H9 (cell line): Measurements from ENCODE around the gene SULT1A1. TPM values are rescaled to one million over a fixed set of nuclear protein-coding genes. Genes with fewer than 3 reads are reported as not detected.

Experiments used
- DNase-seq: peaks from one replicate; pipeline ENCODE4 v3.0.0-alpha.2; 2017
- H2AFZ ChIP-seq: one replicate; pipeline ENCODE4 v1.6.1; 2013; ENCODE audit warnings: mild to moderate bottlenecking, low read length, control low read depth, moderate library complexity
- H2AK5ac ChIP-seq: 2 replicates; pipeline ENCODE4 v1.6.1; 2013; ENCODE audit warnings: low read length, control low read depth, mixed read lengths; ENCODE audit not compliant: insufficient read length
- H2BK120ac ChIP-seq: one replicate; pipeline ENCODE4 v1.6.1; 2013; ENCODE audit warnings: low read depth, mild to moderate bottlenecking, low read length, control low read depth, inconsistent platforms; ENCODE audit not compliant: poor library complexity, severe bottlenecking
- H2BK12ac ChIP-seq: 2 replicates; pipeline ENCODE4 v1.6.1; 2013; ENCODE audit warnings: low read length, control low read depth, mixed read lengths, low read depth; ENCODE audit not compliant: insufficient read length
- H2BK15ac ChIP-seq: 2 replicates; pipeline ENCODE4 v1.6.1; 2013; ENCODE audit warnings: low read depth, low read length, control low read depth
- H2BK20ac ChIP-seq: one replicate; pipeline ENCODE4 v1.6.1; 2013; ENCODE audit warnings: low read depth, mild to moderate bottlenecking, low read length, control low read depth, inconsistent platforms; ENCODE audit not compliant: poor library complexity, severe bottlenecking
- H2BK5ac ChIP-seq: 2 replicates; pipeline ENCODE4 v1.6.1; 2013; ENCODE audit warnings: low read length, control low read depth, mixed read lengths; ENCODE audit not compliant: insufficient read length
- H3K14ac ChIP-seq: 2 replicates; pipeline ENCODE4 v1.6.1; 2013; ENCODE audit warnings: low read length, control low read depth; ENCODE audit not compliant: insufficient read depth
- H3K18ac ChIP-seq: 2 replicates; pipeline ENCODE4 v1.6.1; 2013; ENCODE audit warnings: low read depth, mild to moderate bottlenecking, mixed read lengths, low read length, control low read depth; ENCODE audit not compliant: insufficient read length
- H3K23ac ChIP-seq: 2 replicates; pipeline ENCODE4 v1.6.1; 2013; ENCODE audit warnings: low read length, control low read depth, mixed read lengths, low read depth; ENCODE audit not compliant: insufficient read length
- H3K23me2 ChIP-seq: 2 replicates; pipeline ENCODE4 v1.6.1; 2013; ENCODE audit warnings: low read depth, mild to moderate bottlenecking, mixed read lengths, low read length, control low read depth; ENCODE audit not compliant: insufficient read length, poor library complexity, severe bottlenecking
- H3K27ac ChIP-seq: 2 replicates; pipeline ENCODE4 v1.5.1; 2013; ENCODE audit warnings: low read length, control low read depth, mixed read lengths, low read depth; ENCODE audit not compliant: insufficient read length
- H3K27me3 ChIP-seq: 2 replicates; pipeline ENCODE4 v1.6.1; 2013; ENCODE audit warnings: low read length, control low read depth, inconsistent platforms; ENCODE audit not compliant: insufficient read depth
- H3K4ac ChIP-seq: 2 replicates; pipeline ENCODE4 v1.6.1; 2013; ENCODE audit warnings: low read depth, mild to moderate bottlenecking, control low read depth, inconsistent platforms, low read length, moderate library complexity
- H3K4me1 ChIP-seq: 2 replicates; pipeline ENCODE4 v1.6.1; 2013; ENCODE audit warnings: low read length, control low read depth, inconsistent platforms; ENCODE audit not compliant: insufficient read depth
- H3K4me2 ChIP-seq: 2 replicates; pipeline ENCODE4 v1.6.1; 2013; ENCODE audit warnings: low read length, control low read depth, mixed read lengths; ENCODE audit not compliant: insufficient read length, insufficient read depth
- H3K56ac ChIP-seq: 2 replicates; pipeline ENCODE4 v1.6.1; 2013; ENCODE audit warnings: low read depth, mild to moderate bottlenecking, mixed read lengths, low read length, control low read depth; ENCODE audit not compliant: insufficient read length
- H3K79me1 ChIP-seq: 2 replicates; pipeline ENCODE4 v1.6.1; 2013; ENCODE audit warnings: low read depth, mild to moderate bottlenecking, moderate library complexity, low read length, control low read depth, inconsistent platforms; ENCODE audit not compliant: insufficient read depth, poor library complexity, severe bottlenecking
- H3K79me2 ChIP-seq: 2 replicates; pipeline ENCODE4 v1.6.1; 2013; ENCODE audit warnings: low read length, control low read depth, inconsistent platforms; ENCODE audit not compliant: insufficient read depth
- H3K9ac ChIP-seq: 2 replicates; pipeline ENCODE4 v1.6.1; 2013; ENCODE audit warnings: low read length, control low read depth, mixed read lengths; ENCODE audit not compliant: insufficient read length; ENCODE audit errors: extremely low read depth
- H3K9me3 ChIP-seq: one replicate; pipeline ENCODE4 v1.6.1; 2013; ENCODE audit warnings: low read depth, low read length, inconsistent platforms; ENCODE audit not compliant: control insufficient read depth
- H3T11ph ChIP-seq: one replicate; pipeline ENCODE4 v1.6.1; 2013; ENCODE audit warnings: mild to moderate bottlenecking, low read length, control low read depth, inconsistent platforms
- H4K20me1 ChIP-seq: one replicate; pipeline ENCODE4 v1.6.1; 2013; ENCODE audit not compliant: control insufficient read depth, insufficient read length, insufficient read depth
- H4K5ac ChIP-seq: 2 replicates; pipeline ENCODE4 v1.6.1; 2013; ENCODE audit warnings: low read depth, mild to moderate bottlenecking, mixed read lengths, low read length, control low read depth; ENCODE audit not compliant: insufficient read length
- H4K8ac ChIP-seq: replicated peaks from 2 replicates; pipeline ENCODE4 v1.6.1; 2013; ENCODE audit warnings: low read length, control low read depth, mixed read lengths, low read depth; ENCODE audit not compliant: insufficient read length
- H4K91ac ChIP-seq: 2 replicates; pipeline ENCODE4 v1.6.1; 2013; ENCODE audit warnings: low read depth, mild to moderate bottlenecking, moderate library complexity, mixed read lengths, low read length, control low read depth; ENCODE audit not compliant: insufficient read length
- H3K27ac Mint-ChIP-seq, 3 experiments: 2 replicates in 2 of 3; 3 replicates in 1 of 3; pipeline ENCODE4 v1.8.0; 2020 to 2021; ENCODE audit warnings: mixed read lengths in 3 of 3, mild to moderate bottlenecking in 1 of 3, moderate library complexity in 1 of 3
- H3K27me3 Mint-ChIP-seq: 2 replicates; pipeline ENCODE4 v1.8.0; 2021; ENCODE audit warnings: low read depth, mild to moderate bottlenecking, moderate library complexity, mixed read lengths
- H3K36me3 Mint-ChIP-seq, 3 experiments: 2 replicates in 2 of 3; 3 replicates in 1 of 3; pipeline ENCODE4 v1.8.0; 2020 to 2021; ENCODE audit warnings: low read depth in 3 of 3, mixed read lengths in 3 of 3; ENCODE audit not compliant: insufficient read depth in 1 of 3
- H3K4me1 Mint-ChIP-seq, 2 experiments: 2 replicates each; pipeline ENCODE4 v1.8.0; 2020; ENCODE audit warnings: mixed read lengths in 2 of 2
- H3K4me3 Mint-ChIP-seq, 2 experiments: 2 replicates in 1 of 2; 3 replicates in 1 of 2; pipeline ENCODE4 v1.8.0; 2020 to 2021; ENCODE audit warnings: mild to moderate bottlenecking in 2 of 2, mixed read lengths in 2 of 2, moderate library complexity in 1 of 2
- H3K9me3 Mint-ChIP-seq, 2 experiments: 2 replicates in 1 of 2; 3 replicates in 1 of 2; pipeline ENCODE4 v1.8.0; 2020; ENCODE audit warnings: mild to moderate bottlenecking in 2 of 2, mixed read lengths in 2 of 2, moderate library complexity in 1 of 2
- WGBS: extraction: QIAGEN DNeasy Blood & Tissue Kit; methylation state at CpG from one replicate; pipeline ENCODE4 v1.1.7; 2013; ENCODE audit warnings: missing lambda C conversion rate, low lambda C conversion rate, mixed read lengths; ENCODE audit not compliant: insufficient read length; ENCODE audit errors: extremely low coverage; 5-methylcytosine and 5-hydroxymethylcytosine counted together
- total RNA-seq: library from RNA; stranded (reverse); gene quantifications from 2 replicates; pipeline ENCODE4 v1.2.1, GENCODE V29; 2021
- TF ChIP-seq, protein P1 (sequence below): fragments of 200-600 bp; sonication (generic); conservative IDR thresholded peaks from 3 replicates; pipeline ENCODE4 v1.8.0; 2021; ENCODE audit warnings: antibody characterized with exemption, mild to moderate bottlenecking

The SULT1A1 gene
- total RNA-seq, 1 experiment from 2014 or later: 4.8 TPM

- Histone ChIP-seq H2AK5ac (no peak overlapping the region), H2BK15ac (no peak overlapping the region), H3K4ac (no peak overlapping the region), H3K27ac (no peak overlapping the region), H3K14ac (no peak overlapping the region), H2BK5ac (no peak overlapping the region), H2BK20ac (no peak overlapping the region), H4K91ac (no peak overlapping the region), H3K23ac (no peak overlapping the region), H2BK120ac (no peak overlapping the region), H3K4me2 (no peak overlapping the region), H4K20me1 (no peaks in the 10 kb centered on the region), H3T11ph (no peak overlapping the region), H2AFZ (no peak overlapping the region), H4K5ac (no peak overlapping the region), H3K23me2 (no peaks in the 10 kb centered on the region), H4K8ac (no peak overlapping the region), H3K79me2 (no peaks in the 10 kb centered on the region), H3K27me3 (no peaks in the 10 kb centered on the region), H3K18ac (no peak overlapping the region), H3K9me3 (peaks cover 4% of the 10 kb centered on the region), H2BK12ac (no peak overlapping the region), H3K56ac (no peak overlapping the region), H3K4me1 (no peaks in the 10 kb centered on the region), H3K9ac (no peak overlapping the region), H3K79me1 (peaks cover 3% of the 10 kb centered on the region)
- TF ChIP-seq, protein P1, sequence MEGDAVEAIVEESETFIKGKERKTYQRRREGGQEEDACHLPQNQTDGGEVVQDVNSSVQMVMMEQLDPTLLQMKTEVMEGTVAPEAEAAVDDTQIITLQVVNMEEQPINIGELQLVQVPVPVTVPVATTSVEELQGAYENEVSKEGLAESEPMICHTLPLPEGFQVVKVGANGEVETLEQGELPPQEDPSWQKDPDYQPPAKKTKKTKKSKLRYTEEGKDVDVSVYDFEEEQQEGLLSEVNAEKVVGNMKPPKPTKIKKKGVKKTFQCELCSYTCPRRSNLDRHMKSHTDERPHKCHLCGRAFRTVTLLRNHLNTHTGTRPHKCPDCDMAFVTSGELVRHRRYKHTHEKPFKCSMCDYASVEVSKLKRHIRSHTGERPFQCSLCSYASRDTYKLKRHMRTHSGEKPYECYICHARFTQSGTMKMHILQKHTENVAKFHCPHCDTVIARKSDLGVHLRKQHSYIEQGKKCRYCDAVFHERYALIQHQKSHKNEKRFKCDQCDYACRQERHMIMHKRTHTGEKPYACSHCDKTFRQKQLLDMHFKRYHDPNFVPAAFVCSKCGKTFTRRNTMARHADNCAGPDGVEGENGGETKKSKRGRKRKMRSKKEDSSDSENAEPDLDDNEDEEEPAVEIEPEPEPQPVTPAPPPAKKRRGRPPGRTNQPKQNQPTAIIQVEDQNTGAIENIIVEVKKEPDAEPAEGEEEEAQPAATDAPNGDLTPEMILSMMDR: no peak
- H3K27me3 Mint-ChIP-seq: no peaks in the 10 kb centered on the region
- no peak overlapping the region for H3K27ac Mint-ChIP-seq
- no peak overlapping the region for H3K4me3 Mint-ChIP-seq
- peaks cover 9 to 12% of the 10 kb centered on the region in 2 experiments for H3K9me3 Mint-ChIP-seq
- no peak for DNase-seq
- no peaks in the 10 kb centered on the region for H3K4me1 Mint-ChIP-seq
- peaks cover 20 to 31% (median 31%) of the 10 kb centered on the region in 3 experiments for H3K36me3 Mint-ChIP-seq
- no CpG with 5 or more reads among the region's 7 CpGs for WGBS
Observed at GRCh38 chr16:28561557-28562187, 48.2 kb downstream of the SULT1A1 start.
